ENCODE data around the gene UCK2. TPM values are rescaled to one million over a fixed set of nuclear protein-coding genes. Genes with fewer than 3 reads are reported as not detected.

Gene UCK2
- total and polyA plus RNA-seq, 8 donors, result 8.6 to 25.7 (median 20.8) TPM

DNA sequence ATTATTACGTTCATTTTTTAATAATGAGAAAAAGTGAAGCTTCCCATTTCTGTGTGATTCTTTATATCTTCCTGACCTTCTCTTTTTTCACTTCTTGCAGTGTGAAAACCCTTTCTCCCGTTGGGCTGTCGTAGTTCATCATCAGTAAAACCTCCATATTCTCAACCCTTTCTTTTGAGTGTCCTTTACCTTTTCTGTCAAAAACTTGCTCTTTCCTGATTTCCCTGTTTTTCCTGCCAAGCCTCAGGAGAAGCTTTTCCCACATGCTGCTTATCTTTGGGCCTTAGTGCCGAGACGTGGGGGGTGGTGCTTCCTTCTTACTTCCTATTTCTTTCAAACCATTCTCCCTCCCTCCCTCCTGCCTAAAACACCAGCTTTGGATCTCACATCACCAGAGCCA, 46.1 kb downstream of the UCK2 start:
- TF ChIP-seq, protein P1, sequence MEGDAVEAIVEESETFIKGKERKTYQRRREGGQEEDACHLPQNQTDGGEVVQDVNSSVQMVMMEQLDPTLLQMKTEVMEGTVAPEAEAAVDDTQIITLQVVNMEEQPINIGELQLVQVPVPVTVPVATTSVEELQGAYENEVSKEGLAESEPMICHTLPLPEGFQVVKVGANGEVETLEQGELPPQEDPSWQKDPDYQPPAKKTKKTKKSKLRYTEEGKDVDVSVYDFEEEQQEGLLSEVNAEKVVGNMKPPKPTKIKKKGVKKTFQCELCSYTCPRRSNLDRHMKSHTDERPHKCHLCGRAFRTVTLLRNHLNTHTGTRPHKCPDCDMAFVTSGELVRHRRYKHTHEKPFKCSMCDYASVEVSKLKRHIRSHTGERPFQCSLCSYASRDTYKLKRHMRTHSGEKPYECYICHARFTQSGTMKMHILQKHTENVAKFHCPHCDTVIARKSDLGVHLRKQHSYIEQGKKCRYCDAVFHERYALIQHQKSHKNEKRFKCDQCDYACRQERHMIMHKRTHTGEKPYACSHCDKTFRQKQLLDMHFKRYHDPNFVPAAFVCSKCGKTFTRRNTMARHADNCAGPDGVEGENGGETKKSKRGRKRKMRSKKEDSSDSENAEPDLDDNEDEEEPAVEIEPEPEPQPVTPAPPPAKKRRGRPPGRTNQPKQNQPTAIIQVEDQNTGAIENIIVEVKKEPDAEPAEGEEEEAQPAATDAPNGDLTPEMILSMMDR (IDR thresholded peaks at IDR 0.05), result no peak
- H3K36me3 ChIP-seq, result no peaks in the 10 kb centered on the region
- H3K9me3 ChIP-seq, result no peaks in the 10 kb centered on the region
- no peak for ATAC-seq
- no peaks in the 10 kb centered on the region for H3K27me3 ChIP-seq
- intact Hi-C loops (cut with DNase I), result no loop called here
- H3K27ac ChIP-seq, result no peak overlapping the region
- no peak overlapping the region for H3K4me3 ChIP-seq
- DNase-seq, result no peak
- H3K4me1 ChIP-seq, result peaks cover 0 to 25% of the 10 kb centered on the region in 2 donors

DNA sequence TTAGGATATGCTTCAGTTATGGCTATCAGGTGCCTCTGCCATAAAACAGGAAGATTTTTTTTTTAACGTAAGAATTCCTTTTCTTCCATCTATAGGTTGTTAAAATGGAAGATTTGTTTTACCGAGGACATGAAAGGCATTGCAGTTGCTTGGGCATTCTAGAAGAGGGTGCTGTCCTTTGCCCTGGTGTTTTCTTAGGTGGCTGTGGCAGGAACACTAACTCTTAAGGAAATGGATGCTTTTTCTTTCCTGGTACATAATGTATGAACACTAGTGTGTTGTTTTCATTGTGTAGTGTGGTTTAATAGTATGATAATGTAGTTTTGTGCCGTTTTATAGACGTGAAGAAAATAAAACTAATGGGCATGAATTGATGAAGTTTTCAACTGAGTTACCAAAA, 47.2 kb downstream of the UCK2 start:
- TF ChIP-seq, protein P1 (IDR thresholded peaks at IDR 0.05), result no peak
- intact Hi-C loops (cut with DNase I), result no loop called here
- ATAC-seq (no peak), DNase-seq (no peak)
- H3K4me3 ChIP-seq, result no peak overlapping the region
- no peaks in the 10 kb centered on the region for H3K9me3 ChIP-seq
- no peaks in the 10 kb centered on the region for H3K36me3 ChIP-seq
- peaks cover 0 to 25% of the 10 kb centered on the region in 2 donors for H3K4me1 ChIP-seq
- H3K27me3 ChIP-seq, result no peaks in the 10 kb centered on the region
- H3K27ac ChIP-seq, result no peak overlapping the region

DNA sequence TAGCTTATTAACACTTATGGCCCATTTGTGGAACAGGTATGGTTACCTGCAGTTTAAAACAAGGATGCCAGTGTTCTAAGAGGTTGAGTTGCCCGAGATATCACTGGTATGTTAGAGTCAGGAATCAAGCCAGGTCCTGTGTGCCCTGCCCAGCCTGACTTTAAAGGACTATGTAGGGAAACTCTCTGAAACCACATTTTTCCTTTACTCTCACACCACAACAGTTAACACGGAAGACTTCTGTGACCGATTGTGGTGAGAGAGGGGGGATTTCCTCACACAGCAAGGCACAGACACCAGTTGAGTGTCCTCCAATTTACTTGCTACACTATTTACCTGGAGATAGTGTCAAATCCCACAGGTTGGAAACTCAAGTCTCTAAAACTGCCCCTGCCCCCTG, 47.8 kb downstream of the UCK2 start:
- Histone ChIP-seq H3K27me3 (no peaks in the 10 kb centered on the region), H3K27ac (no peak overlapping the region), H3K36me3 (no peaks in the 10 kb centered on the region), H3K4me1 (peaks cover 0 to 25% of the 10 kb centered on the region in 2 donors), H3K9me3 (no peaks in the 10 kb centered on the region), H3K4me3 (no peak overlapping the region)
- DNase-seq (no peak), ATAC-seq (peak; percentile 60)
- TF ChIP-seq, protein P1 (IDR thresholded peaks at IDR 0.05), result no peak
- intact Hi-C loops (cut with DNase I), result no loop called here

DNA sequence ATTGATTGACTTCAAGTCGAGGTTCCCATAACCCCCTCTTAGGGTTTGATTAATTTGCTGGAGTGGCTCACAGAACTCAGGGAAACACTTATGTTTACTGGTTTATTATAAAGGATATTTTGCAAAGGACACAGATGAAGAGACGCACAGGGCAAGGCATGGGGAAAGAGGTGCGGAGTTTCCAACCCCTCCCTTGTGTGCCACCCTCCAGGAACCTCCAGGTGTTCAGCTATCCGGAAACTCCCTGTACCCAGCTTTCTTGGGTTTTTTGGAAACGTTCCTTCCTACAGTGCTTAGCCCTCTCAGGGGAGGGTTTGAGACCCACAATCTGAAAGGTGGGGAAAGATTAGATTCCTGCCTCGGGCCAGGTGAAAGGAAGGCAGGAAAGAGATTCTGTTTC, 48.2 kb downstream of the UCK2 start:
- Histone ChIP-seq H3K27ac (no peak overlapping the region), H3K4me3 (no peak overlapping the region), H3K9me3 (no peaks in the 10 kb centered on the region), H3K4me1 (peaks cover 0 to 23% of the 10 kb centered on the region in 2 donors), H3K27me3 (no peaks in the 10 kb centered on the region), H3K36me3 (no peaks in the 10 kb centered on the region)
- intact Hi-C loops (cut with DNase I), result no loop called here
- DNase-seq (no peak), ATAC-seq (no peak)
- TF ChIP-seq, protein P1 (IDR thresholded peaks at IDR 0.05), result no peak

DNA sequence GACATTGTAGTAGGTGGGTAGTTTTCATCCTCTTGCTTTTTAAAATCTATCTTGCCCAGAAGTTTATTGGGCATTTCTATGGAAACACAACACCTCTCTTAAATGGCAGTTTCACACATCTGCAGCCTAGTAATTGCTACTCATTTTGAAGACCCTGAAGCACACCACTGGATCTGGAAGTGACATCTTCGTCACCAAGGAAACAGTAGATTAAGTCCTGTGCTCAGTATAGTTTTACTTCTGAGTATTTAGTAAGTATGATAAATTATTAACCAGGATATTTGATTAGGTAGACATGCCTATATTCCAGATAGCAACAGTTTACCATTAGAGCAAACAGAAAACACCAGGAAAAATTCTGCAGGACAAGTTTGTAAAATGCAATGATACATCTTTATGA, 48.7 kb downstream of the UCK2 start:
- ATAC-seq, result no peak
- TF ChIP-seq, protein P1 (IDR thresholded peaks at IDR 0.05), result no peak
- intact Hi-C loops (cut with DNase I), result no loop called here
- H3K27me3 ChIP-seq, result no peaks in the 10 kb centered on the region
- DNase-seq, result no peak
- H3K36me3 ChIP-seq, result no peaks in the 10 kb centered on the region
- no peak overlapping the region for H3K4me3 ChIP-seq
- no peak overlapping the region for H3K27ac ChIP-seq
- H3K4me1 ChIP-seq, result peaks cover 0 to 18% of the 10 kb centered on the region in 2 donors
- H3K9me3 ChIP-seq, result no peaks in the 10 kb centered on the region

All from left lung (tissue), 10 donors.